WERI-Rb-1 (cell line): ENCODE data around the gene FAM8A1.

Experiments used
- DNase-seq: peaks from one replicate; pipeline ENCODE4 v3.0.0-alpha.2; 2020
- H3K27ac ChIP-seq: fragments of 250-450 bp; sonication (Bioruptor Pico); 2 replicates; pipeline ENCODE4 v1.5.1; 2020; ENCODE audit warnings: mild to moderate bottlenecking, moderate library complexity
- H3K27me3 ChIP-seq: fragments of 250-450 bp; sonication (Bioruptor Pico); 2 replicates; pipeline ENCODE4 v1.5.1; 2021; ENCODE audit warnings: mild to moderate bottlenecking, low read depth, moderate library complexity; ENCODE audit not compliant: insufficient read depth, severe bottlenecking
- H3K36me3 ChIP-seq: fragments of 250-450 bp; sonication (Bioruptor Pico); 2 replicates; pipeline ENCODE4 v1.5.1; 2020; ENCODE audit warnings: mild to moderate bottlenecking, moderate library complexity
- H3K4me3 ChIP-seq: 2 replicates; pipeline ENCODE4 v1.5.1; 2011; ENCODE audit warnings: low read depth, mild to moderate bottlenecking, control low read depth, low read length
- H3K9me3 ChIP-seq: fragments of 250-450 bp; sonication (Bioruptor Pico); 2 replicates; pipeline ENCODE4 v1.5.1; 2021; ENCODE audit warnings: mild to moderate bottlenecking, moderate library complexity; ENCODE audit not compliant: severe bottlenecking
- TF ChIP-seq, protein P1 (sequence below): IDR thresholded peaks from 2 replicates; pipeline ENCODE4 v1.5.1; 2011; ENCODE audit warnings: low read depth, mild to moderate bottlenecking, control low read depth, inconsistent platforms, low read length

FAM8A1 gene

DNA sequence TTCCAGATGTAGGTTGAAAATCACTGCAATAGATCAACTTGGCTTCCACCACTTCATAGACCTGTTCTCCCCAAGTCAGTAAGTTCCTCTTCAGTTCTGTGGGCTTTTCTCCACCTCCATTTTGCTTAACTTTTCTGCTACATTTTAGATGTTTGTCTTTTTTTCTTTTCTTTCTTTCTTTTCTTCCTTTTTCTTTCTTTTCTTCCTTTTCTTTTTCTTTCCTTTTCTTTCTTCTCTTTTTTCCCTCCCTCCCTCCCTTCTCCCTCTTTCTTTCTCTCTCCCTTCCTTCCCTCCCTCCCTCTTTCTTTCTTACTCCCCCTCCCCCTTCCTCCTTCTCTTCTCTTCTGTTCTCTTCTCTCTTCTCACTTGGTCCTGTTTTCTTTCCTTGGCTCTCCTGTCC is 6.9 kb upstream of the FAM8A1 start:
- H3K27me3 ChIP-seq: no peaks in the 10 kb centered on the region
- H3K36me3 ChIP-seq: no peaks in the 10 kb centered on the region
- H3K9me3 ChIP-seq: no peaks in the 10 kb centered on the region

DNA sequence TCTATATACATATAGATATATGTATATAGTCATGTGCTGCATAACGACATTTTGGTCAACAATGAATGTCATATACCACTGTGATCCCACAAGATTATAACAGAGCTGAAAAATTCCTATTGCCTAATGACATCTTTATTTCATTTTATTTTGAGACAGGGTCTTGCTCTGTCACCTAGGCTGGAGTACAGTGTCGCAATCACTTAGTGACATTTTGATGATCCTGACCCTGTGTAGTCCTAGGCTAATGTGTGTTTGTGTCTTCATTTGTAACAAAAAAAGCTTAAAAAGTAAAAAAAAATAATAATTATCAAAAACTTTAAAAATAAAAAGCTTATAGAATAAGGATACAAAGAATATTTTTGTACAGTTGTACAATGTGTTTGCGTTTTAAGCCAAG is 4.0 kb upstream of the FAM8A1 start:
- no peaks in the 10 kb centered on the region; the same call in 1 of the 2 replicates for H3K36me3 ChIP-seq
- TF ChIP-seq, protein P1, sequence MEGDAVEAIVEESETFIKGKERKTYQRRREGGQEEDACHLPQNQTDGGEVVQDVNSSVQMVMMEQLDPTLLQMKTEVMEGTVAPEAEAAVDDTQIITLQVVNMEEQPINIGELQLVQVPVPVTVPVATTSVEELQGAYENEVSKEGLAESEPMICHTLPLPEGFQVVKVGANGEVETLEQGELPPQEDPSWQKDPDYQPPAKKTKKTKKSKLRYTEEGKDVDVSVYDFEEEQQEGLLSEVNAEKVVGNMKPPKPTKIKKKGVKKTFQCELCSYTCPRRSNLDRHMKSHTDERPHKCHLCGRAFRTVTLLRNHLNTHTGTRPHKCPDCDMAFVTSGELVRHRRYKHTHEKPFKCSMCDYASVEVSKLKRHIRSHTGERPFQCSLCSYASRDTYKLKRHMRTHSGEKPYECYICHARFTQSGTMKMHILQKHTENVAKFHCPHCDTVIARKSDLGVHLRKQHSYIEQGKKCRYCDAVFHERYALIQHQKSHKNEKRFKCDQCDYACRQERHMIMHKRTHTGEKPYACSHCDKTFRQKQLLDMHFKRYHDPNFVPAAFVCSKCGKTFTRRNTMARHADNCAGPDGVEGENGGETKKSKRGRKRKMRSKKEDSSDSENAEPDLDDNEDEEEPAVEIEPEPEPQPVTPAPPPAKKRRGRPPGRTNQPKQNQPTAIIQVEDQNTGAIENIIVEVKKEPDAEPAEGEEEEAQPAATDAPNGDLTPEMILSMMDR: no peak
- no peak for DNase-seq
- no peak overlapping the region for H3K4me3 ChIP-seq
- H3K9me3 ChIP-seq: no peaks in the 10 kb centered on the region
- H3K27ac ChIP-seq: no peak overlapping the region
- no peaks in the 10 kb centered on the region for H3K27me3 ChIP-seq

More for the DNA sequence above, 6.9 kb upstream of the FAM8A1 start:
- TF ChIP-seq, protein P1: no peak
- Histone ChIP-seq H3K27ac (no peak overlapping the region), H3K4me3 (no peak overlapping the region)
- DNase-seq: no peak

DNA sequence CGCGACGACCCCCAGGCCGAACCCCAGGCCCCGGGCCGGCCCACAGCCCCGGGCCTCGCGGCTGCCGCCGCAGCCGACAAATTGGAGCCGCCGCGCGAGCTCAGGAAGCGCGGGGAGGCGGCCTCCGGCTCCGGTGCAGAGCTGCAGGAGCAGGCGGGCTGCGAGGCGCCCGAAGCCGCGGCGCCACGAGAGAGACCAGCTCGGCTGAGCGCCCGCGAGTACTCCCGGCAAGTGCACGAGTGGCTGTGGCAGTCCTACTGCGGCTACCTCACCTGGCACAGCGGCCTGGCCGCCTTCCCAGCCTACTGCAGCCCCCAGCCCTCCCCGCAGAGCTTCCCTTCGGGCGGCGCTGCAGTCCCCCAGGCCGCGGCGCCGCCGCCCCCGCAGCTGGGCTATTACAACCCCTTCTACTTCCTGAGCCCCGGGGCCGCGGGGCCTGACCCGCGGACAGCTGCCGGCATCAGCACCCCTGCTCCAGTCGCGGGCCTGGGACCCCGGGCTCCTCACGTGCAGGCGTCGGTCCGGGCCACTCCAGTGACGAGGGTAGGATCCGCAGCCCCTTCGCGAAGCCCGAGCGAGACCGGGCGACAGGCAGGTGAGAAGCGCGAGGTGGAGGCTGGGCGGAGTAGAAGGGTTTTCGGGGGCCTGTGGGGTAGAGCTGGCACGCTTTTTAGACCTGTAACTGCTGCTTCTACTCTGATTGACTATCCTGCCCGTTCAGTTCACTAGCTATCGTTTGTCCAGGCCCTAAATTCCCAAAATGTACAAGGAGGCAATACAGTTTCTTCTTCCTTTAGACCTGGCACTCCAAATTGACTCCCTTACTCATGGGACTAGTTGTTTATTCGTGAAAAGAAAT is 654 bp downstream of the FAM8A1 start:
- H3K36me3 ChIP-seq: peaks cover 33% of the 10 kb centered on the region
- H3K27ac ChIP-seq: peak overlapping the region; percentile 76
- TF ChIP-seq, protein P1: peak; percentile 23; the same call in 1 of the 2 replicates
- peak overlapping the region; percentile 79 for H3K4me3 ChIP-seq
- no peaks in the 10 kb centered on the region for H3K9me3 ChIP-seq
- DNase-seq: peak; percentile 57
- H3K27me3 ChIP-seq: no peaks in the 10 kb centered on the region

DNA sequence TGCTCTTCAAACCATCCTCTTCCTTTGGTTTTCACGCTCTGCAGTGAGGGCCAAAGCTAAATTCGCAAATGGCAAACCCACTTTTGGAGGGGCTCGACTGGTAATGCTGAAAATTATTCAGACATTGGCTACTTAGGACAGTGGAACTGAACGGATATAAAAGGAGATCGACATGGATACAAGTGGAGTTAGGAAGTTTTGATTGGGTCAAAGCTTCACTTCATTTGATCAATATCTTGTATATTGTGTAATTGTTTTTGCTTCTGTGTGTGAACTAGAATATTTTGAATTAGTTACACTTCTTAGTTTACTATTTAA is 1.2 kb downstream of the FAM8A1 start:
- Histone ChIP-seq H3K9me3 (no peaks in the 10 kb centered on the region), H3K4me3 (peak overlapping the region; percentile 79), H3K36me3 (peaks cover 39% of the 10 kb centered on the region), H3K27ac (no peak overlapping the region), H3K27me3 (no peaks in the 10 kb centered on the region)
- no peak for DNase-seq
- TF ChIP-seq, protein P1: no peak

DNA sequence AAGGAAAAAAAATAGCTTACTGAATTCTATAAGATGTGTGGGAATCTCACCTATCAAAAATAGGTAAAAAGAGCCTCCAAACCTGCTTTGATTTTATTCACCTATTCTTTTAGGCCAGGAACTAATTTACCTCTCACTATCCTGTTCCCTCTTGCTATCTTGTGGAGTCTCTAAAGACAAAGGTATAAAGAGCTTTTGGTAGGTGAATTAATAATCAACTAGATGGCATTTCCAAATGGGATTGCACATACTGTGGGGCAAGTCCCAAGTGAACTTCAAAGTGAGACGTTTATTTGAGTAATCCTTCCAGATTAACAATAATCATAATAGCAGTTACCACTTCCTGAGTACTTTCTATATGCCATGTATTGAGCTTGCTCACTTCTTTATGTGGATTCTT is 2.8 kb downstream of the FAM8A1 start:
- Histone ChIP-seq H3K27ac (no peak overlapping the region), H3K27me3 (no peaks in the 10 kb centered on the region), H3K4me3 (no peak overlapping the region), H3K9me3 (no peaks in the 10 kb centered on the region), H3K36me3 (peaks cover 46% of the 10 kb centered on the region)
- no peak for DNase-seq
- TF ChIP-seq, protein P1: no peak
